HepG2 (cell line): ENCODE measurements around the gene USP7. TPM values are rescaled to one million over a fixed set of nuclear protein-coding genes. Genes with fewer than 3 reads are reported as not detected.

ENCODE experiments used
- ATF7-NPFF ChIP-seq: sonication (generic); formaldehyde crosslinking; IDR thresholded peaks from 2 replicates; pipeline ENCODE4 v1.8.1; 2023; ENCODE audit warnings: mild to moderate bottlenecking, low read depth, missing genetic modification reagents, moderate library complexity
- ELF3 ChIP-seq: IDR thresholded peaks from 2 replicates; pipeline ENCODE4 v1.6.1; 2016; ENCODE audit warnings: missing genetic modification reagents, missing compliant biosample characterization
- FOXM1 ChIP-seq: sonication (generic); formaldehyde crosslinking; IDR thresholded peaks from 2 replicates; pipeline ENCODE4 v1.5.0; 2020; ENCODE audit warnings: missing genetic modification reagents
- GLI4 ChIP-seq: sonication (generic); formaldehyde crosslinking; IDR thresholded peaks from 2 replicates; pipeline ENCODE4 v1.5.1; 2020; ENCODE audit warnings: missing genetic modification reagents, mild to moderate bottlenecking, moderate library complexity, borderline replicate concordance
- GPN1 ChIP-seq: sonication (generic); formaldehyde crosslinking; IDR thresholded peaks from 2 replicates; pipeline ENCODE4 v1.5.1; 2020; ENCODE audit warnings: missing genetic modification reagents, borderline replicate concordance
- JARID2 ChIP-seq: sonication (generic); formaldehyde crosslinking; IDR thresholded peaks from 2 replicates; pipeline ENCODE4 v1.8.1; 2023; ENCODE audit warnings: missing genetic modification reagents, inconsistent platforms; ENCODE audit not compliant: insufficient replicate concordance
- MAFK ChIP-seq, 2 experiments: IDR thresholded peaks in 1 of 2; conservative IDR thresholded peaks in 1 of 2; 2 replicates each; pipeline ENCODE4 v1.6.1; 2011; ENCODE audit warnings: improper control_type of control experiment in 2 of 2, low read length in 2 of 2
- MYC ChIP-seq: sonication (generic); formaldehyde crosslinking; IDR thresholded peaks from 2 replicates; pipeline ENCODE4 v1.9.0; 2021; ENCODE audit warnings: missing genetic modification reagents, borderline replicate concordance
- PHF21A ChIP-seq: sonication (generic); formaldehyde crosslinking; IDR thresholded peaks from 2 replicates; pipeline ENCODE4 v1.5.0; 2020; ENCODE audit warnings: mild to moderate bottlenecking, missing genetic modification reagents
- SIN3B ChIP-seq: fragments of 150-350 bp; IDR thresholded peaks from 2 replicates; pipeline ENCODE4 v1.6.1; 2014; ENCODE audit warnings: low read length
- SMARCE1 ChIP-seq: fragments of 450-650 bp; IDR thresholded peaks from 2 replicates; pipeline ENCODE4 v1.6.1; 2017; ENCODE audit warnings: borderline replicate concordance
- SP2 ChIP-seq: sonication (generic); formaldehyde crosslinking; IDR thresholded peaks from 2 replicates; pipeline ENCODE4 v1.5.1; 2020; ENCODE audit warnings: mild to moderate bottlenecking, missing genetic modification reagents
- TEAD3 ChIP-seq: optimal IDR thresholded peaks from 2 replicates; pipeline ENCODE3; 2016; ENCODE audit warnings: borderline replicate concordance
- ZMAT3 ChIP-seq: sonication (generic); formaldehyde crosslinking; conservative IDR thresholded peaks from 2 replicates; pipeline ENCODE4 v1.7.0; 2021; ENCODE audit warnings: missing genetic modification reagents
- polyA plus RNA-seq, 8 experiments: library from polyadenylated mRNA; depleted of rRNA in 3 of 8; stranded (reverse) in 7 of 8; unstranded in 1 of 8; fragments of >200 nt; fragmentation: Illumina TruSeq in 4 of 8; extraction: Trizol in 4 of 8; gene quantifications; 2 replicates each; pipeline versions ENCODE4 v1.2.1 to v1.2.3, GENCODE V29; 2011 to 2016; ENCODE audit warnings: low read depth in 4 of 8, missing spikeins in 1 of 8, mixed read lengths in 1 of 8; ENCODE audit not compliant: insufficient read depth in 1 of 8
- total RNA-seq, 5 experiments: library from RNA; depleted of rRNA; stranded (reverse); fragments of >200 nt; fragmentation: Illumina TruSeq; extraction: Trizol; gene quantifications; 2 replicates each; pipeline ENCODE4 v1.2.3, GENCODE V29; 2016; ENCODE audit warnings: low read depth in 1 of 5
- TF ChIP-seq, protein P1 (sequence below): sonication (generic); formaldehyde crosslinking; IDR thresholded peaks from 2 replicates; pipeline ENCODE4 v1.5.0; 2020; ENCODE audit warnings: missing genetic modification reagents, mild to moderate bottlenecking, borderline replicate concordance
- TF ChIP-seq, protein P2 (sequence below): sonication (generic); formaldehyde crosslinking; IDR thresholded peaks from 2 replicates; pipeline ENCODE4 v1.5.1; 2020; ENCODE audit warnings: mild to moderate bottlenecking, missing genetic modification reagents, moderate library complexity
- TF ChIP-seq, protein P3 (sequence below): sonication (generic); formaldehyde crosslinking; IDR thresholded peaks from 2 replicates; pipeline ENCODE4 v1.4.0; 2020; ENCODE audit warnings: missing genetic modification reagents, borderline replicate concordance
- TF ChIP-seq, protein P4 (sequence below): sonication (generic); formaldehyde crosslinking; IDR thresholded peaks from 2 replicates; pipeline ENCODE4 v1.4.0; 2020; ENCODE audit warnings: missing genetic modification reagents
- TF ChIP-seq, protein P5 (sequence below): sonication (generic); formaldehyde crosslinking; IDR thresholded peaks from 2 replicates; pipeline ENCODE4 v1.5.0; 2020; ENCODE audit warnings: mild to moderate bottlenecking, missing genetic modification reagents

USP7 gene
- total and polyA plus RNA-seq, 2 of the 13 experiments (the other 11 are each of a cell fraction or from before 2014, with no cell fraction given) = 52.5 to 173 TPM

DNA sequence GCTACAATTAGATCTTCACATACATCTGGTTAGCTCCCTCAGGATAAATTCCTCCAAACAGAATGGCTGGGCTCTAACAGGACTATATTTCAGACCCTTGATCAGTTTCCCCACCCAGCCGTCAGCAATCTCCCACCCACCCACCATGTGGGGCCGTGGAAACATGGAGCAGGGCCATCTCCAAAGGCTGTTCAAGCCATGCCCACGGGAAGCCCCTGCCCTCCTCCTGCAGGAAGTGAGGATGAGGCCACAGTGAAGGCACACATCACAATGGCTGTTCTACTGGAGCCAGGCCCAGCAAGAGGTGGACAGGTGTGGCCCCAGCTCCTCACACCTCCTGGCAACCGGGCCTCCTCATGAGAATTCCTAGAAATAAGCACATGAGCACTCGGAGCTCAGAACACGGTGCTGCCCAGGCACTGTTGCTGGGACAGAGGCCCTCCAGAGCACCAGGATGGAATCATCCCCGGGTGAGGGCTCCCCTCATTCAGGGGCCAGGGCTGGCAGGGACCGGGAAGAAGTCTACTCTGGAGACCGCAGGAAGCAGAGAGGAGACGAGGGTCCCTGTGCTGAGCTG, 81.6 kb downstream of the USP7 start, which contains the start of gene LITAFD (continued):
- TF ChIP-seq TEAD3 (CRISPR knock-in tag) = no peak
- TF ChIP-seq, protein P1, sequence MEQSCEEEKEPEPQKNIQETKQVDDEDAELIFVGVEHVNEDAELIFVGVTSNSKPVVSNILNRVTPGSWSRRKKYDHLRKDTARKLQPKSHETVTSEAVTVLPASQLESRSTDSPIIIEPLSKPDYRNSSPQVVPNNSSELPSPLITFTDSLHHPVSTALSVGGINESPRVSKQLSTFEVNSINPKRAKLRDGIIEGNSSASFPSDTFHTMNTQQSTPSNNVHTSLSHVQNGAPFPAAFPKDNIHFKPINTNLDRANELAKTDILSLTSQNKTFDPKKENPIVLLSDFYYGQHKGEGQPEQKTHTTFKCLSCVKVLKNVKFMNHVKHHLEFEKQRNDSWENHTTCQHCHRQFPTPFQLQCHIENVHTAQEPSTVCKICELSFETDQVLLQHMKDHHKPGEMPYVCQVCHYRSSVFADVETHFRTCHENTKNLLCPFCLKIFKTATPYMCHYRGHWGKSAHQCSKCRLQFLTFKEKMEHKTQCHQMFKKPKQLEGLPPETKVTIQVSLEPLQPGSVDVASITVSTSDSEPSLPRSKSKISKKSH (CRISPR knock-in tag) = peak; percentile 21; the same call in 1 of the 2 replicates
- TF ChIP-seq GLI4 = no peak
- TF ChIP-seq GPN1 (CRISPR knock-in tag) = no peak
- TF ChIP-seq ATF7-NPFF = no peak
- TF ChIP-seq SP2 (CRISPR knock-in tag) = no peak
- TF ChIP-seq, protein P2, sequence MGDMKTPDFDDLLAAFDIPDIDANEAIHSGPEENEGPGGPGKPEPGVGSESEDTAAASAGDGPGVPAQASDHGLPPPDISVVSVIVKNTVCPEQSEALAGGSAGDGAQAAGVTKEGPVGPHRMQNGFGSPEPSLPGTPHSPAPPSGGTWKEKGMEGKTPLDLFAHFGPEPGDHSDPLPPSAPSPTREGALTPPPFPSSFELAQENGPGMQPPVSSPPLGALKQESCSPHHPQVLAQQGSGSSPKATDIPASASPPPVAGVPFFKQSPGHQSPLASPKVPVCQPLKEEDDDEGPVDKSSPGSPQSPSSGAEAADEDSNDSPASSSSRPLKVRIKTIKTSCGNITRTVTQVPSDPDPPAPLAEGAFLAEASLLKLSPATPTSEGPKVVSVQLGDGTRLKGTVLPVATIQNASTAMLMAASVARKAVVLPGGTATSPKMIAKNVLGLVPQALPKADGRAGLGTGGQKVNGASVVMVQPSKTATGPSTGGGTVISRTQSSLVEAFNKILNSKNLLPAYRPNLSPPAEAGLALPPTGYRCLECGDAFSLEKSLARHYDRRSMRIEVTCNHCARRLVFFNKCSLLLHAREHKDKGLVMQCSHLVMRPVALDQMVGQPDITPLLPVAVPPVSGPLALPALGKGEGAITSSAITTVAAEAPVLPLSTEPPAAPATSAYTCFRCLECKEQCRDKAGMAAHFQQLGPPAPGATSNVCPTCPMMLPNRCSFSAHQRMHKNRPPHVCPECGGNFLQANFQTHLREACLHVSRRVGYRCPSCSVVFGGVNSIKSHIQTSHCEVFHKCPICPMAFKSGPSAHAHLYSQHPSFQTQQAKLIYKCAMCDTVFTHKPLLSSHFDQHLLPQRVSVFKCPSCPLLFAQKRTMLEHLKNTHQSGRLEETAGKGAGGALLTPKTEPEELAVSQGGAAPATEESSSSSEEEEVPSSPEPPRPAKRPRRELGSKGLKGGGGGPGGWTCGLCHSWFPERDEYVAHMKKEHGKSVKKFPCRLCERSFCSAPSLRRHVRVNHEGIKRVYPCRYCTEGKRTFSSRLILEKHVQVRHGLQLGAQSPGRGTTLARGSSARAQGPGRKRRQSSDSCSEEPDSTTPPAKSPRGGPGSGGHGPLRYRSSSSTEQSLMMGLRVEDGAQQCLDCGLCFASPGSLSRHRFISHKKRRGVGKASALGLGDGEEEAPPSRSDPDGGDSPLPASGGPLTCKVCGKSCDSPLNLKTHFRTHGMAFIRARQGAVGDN (CRISPR knock-in tag) = peak; percentile 57
- TF ChIP-seq JARID2 (CRISPR knock-in tag) = no peak
- TF ChIP-seq, protein P3, sequence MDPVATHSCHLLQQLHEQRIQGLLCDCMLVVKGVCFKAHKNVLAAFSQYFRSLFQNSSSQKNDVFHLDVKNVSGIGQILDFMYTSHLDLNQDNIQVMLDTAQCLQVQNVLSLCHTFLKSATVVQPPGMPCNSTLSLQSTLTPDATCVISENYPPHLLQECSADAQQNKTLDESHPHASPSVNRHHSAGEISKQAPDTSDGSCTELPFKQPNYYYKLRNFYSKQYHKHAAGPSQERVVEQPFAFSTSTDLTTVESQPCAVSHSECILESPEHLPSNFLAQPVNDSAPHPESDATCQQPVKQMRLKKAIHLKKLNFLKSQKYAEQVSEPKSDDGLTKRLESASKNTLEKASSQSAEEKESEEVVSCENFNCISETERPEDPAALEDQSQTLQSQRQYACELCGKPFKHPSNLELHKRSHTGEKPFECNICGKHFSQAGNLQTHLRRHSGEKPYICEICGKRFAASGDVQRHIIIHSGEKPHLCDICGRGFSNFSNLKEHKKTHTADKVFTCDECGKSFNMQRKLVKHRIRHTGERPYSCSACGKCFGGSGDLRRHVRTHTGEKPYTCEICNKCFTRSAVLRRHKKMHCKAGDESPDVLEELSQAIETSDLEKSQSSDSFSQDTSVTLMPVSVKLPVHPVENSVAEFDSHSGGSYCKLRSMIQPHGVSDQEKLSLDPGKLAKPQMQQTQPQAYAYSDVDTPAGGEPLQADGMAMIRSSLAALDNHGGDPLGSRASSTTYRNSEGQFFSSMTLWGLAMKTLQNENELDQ (CRISPR knock-in tag) = no peak
- TF ChIP-seq PHF21A = no peak
- no peak for TF ChIP-seq ELF3
- TF ChIP-seq MAFK (conservative IDR thresholded peaks at IDR 0.05 in 1 of 2, IDR thresholded peaks at IDR 0.05 in 1 of 2; ENCODE audit: low read length in 2 of 2) = no peak
- TF ChIP-seq MYC = 0 out of 2 replicates have a peak, but pooled peaks have one; percentile 22
- TF ChIP-seq, protein P4, sequence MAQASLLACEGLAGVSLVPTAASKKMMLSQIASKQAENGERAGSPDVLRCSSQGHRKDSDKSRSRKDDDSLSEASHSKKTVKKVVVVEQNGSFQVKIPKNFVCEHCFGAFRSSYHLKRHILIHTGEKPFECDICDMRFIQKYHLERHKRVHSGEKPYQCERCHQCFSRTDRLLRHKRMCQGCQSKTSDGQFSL (CRISPR knock-in tag) = no peak
- no peak for TF ChIP-seq SMARCE1
- no peak for TF ChIP-seq SIN3B
- TF ChIP-seq FOXM1 = no peak
- TF ChIP-seq ZMAT3 (CRISPR knock-in tag) = no peak
- TF ChIP-seq, protein P5, sequence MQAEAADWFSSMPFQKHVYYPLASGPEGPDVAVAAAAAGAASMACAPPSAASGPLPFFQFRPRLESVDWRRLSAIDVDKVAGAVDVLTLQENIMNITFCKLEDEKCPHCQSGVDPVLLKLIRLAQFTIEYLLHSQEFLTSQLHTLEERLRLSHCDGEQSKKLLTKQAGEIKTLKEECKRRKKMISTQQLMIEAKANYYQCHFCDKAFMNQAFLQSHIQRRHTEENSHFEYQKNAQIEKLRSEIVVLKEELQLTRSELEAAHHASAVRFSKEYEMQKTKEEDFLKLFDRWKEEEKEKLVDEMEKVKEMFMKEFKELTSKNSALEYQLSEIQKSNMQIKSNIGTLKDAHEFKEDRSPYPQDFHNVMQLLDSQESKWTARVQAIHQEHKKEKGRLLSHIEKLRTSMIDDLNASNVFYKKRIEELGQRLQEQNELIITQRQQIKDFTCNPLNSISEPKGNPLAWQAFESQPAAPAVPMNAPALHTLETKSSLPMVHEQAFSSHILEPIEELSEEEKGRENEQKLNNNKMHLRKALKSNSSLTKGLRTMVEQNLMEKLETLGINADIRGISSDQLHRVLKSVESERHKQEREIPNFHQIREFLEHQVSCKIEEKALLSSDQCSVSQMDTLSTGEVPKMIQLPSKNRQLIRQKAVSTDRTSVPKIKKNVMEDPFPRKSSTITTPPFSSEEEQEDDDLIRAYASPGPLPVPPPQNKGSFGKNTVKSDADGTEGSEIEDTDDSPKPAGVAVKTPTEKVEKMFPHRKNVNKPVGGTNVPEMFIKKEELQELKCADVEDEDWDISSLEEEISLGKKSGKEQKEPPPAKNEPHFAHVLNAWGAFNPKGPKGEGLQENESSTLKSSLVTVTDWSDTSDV (CRISPR knock-in tag) = 0 out of 2 replicates have a peak, but pooled peaks have one; percentile 36
